ENCODE data around the gene IQGAP1.
A peak's percentile ranks its signal among the peaks of the same experiment; 100 is the strongest.

IQGAP1 gene

GRCh38 chr15:90442423-90442822 is 54.4 kb downstream of the IQGAP1 start:
- DNase-seq: no peak

GRCh38 chr15:90449206-90449735 is 61.2 kb downstream of the IQGAP1 start:
- DNase-seq: no peak

GRCh38 chr15:90451053-90451850 is 63.2 kb downstream of the IQGAP1 start:
- DNase-seq: no peak

DNA sequence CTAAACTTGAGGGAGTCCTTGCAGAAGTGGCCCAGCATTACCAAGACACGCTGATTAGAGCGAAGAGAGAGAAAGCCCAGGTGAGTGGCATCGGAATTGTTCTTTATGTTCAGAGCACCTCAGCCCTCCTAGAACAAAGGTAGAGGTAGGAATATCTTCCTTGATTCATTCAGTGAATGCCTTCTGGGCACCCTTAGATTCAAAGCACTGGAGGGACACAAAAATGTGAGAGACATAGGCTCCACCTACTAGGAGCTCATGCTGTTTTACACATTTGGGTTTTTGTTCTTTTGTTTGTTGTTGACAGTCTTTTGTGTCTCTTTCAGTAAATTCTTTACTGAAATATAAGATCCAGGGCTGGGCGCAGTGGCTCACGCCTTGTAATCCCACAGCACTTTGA is 68.2 kb downstream of the IQGAP1 start:
- DNase-seq: no peak

DNA sequence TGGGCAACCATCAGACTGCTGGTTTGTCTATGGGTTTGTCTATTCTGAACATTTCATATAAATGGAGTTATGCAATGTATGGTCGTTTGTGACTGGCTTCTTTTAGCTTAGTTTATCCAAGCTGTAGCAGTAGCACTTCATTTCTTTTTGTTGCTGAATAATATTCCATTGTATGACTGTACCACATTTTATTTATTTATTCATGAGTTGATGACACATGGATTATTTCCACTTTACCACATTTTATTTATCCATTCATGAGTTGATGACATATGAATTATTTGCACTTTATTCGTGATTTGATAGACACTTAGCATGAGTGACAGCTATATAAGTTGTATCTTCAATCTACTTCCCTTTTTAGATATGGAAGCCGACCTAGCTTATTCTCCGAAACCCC is 70.0 kb downstream of the IQGAP1 start:
- no peak for DNase-seq

DNA sequence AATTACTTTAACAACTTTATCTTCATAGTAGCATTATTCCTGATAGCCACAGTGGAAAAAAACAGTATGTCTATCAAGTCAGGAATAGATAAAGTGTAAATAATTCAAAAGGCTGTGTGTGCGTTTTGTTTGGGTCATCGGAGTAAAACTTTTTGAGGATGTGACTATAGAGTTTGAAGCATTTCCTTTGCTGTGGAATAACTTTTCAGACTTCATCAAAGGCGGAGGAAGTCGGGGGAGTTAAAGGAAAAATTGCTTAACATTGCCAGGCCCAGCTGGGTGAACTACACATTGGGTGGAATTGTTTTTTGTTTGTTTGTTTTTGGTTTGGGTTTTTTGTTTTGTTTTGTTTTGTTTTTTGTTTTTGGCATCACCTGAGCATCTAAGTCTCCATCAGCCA is 71.3 kb downstream of the IQGAP1 start:
- DNase-seq: no peak

DNA sequence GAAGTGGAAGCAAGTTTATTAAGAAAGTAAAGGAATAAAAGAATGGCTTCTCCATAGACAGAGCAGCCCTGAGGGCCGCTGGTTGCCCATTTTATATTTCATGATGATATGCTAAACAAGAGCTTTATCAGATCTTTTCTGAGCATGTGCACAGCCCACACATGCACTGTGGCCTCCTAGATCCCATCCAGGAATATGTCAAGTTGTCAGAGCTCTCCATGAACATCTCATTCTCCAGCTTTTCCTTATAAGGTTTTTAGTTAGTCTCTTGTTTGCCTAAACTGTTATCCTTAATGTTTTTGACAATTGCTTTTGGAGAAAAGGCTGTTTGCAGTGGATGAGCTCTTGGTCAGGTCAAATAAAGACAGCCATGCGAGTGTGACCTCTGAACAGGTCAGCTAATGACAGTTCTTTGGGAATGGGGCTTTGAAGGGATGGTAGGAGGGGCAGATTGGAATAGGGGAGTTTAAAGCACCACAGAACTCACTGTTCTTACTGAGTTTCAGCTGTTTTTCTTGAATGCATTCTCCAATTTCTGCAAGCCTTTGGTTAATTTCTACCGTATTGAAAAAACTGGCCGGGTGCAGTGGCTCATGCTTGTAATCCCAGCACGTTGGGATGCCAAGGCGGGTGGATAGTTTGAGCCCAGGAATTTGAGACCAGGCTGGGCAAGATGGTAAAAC is 72.2 kb downstream of the IQGAP1 start:
- no peak for DNase-seq

DNA sequence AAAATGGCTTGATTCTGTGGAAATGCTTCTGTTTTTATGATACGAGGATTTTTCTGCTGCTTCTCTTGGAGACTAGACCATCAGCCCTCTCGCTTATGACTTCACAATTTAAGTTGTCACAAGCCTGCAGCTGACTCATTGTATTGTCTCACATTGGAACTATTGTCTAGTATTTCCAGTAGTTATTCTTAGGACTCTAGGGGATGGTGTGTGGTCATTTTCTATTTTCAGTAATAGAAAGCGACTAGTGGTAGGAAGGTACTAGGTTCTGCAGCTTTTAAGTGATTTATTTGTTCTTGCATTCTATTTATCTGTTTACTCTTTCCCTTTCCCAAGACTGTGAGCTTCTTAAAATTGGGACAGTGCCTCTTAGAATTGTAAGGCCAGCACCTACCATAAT is 75.3 kb downstream of the IQGAP1 start:
- no peak for DNase-seq

GRCh38 chr15:90465140-90465929 is 77.3 kb downstream of the IQGAP1 start:
- no peak for DNase-seq

GRCh38 chr15:90465930-90466567 is 78.0 kb downstream of the IQGAP1 start:
- DNase-seq: no peak

GRCh38 chr15:90469723-90470122 is 81.7 kb downstream of the IQGAP1 start:
- DNase-seq: no peak

- no peak for DNase-seq
Measured at GRCh38 chr15:90470453-90470852, 82.4 kb downstream of the IQGAP1 start.

- no peak for DNase-seq
Measured at GRCh38 chr15:90471126-90471525, 83.1 kb downstream of the IQGAP1 start.

DNA sequence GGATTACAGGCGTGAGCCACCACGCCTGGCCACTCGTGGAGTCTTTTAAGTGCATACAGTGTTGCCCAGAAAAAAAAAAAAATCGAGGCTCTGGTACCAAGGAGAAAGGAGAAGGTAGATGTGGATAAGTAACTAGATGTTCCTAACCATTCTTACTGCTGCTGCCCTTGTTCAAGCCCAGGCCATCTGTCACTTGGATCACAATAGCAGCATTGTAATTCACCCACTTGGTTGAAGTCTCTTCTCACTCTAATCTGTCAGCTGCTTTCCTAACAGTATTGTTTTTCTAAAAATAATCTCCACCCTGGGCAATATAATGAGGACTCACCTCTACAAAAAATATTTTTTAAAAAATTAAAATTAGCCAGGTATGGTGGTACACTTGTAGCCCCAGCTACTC is 83.7 kb downstream of the IQGAP1 start:
- no peak for DNase-seq

DNA sequence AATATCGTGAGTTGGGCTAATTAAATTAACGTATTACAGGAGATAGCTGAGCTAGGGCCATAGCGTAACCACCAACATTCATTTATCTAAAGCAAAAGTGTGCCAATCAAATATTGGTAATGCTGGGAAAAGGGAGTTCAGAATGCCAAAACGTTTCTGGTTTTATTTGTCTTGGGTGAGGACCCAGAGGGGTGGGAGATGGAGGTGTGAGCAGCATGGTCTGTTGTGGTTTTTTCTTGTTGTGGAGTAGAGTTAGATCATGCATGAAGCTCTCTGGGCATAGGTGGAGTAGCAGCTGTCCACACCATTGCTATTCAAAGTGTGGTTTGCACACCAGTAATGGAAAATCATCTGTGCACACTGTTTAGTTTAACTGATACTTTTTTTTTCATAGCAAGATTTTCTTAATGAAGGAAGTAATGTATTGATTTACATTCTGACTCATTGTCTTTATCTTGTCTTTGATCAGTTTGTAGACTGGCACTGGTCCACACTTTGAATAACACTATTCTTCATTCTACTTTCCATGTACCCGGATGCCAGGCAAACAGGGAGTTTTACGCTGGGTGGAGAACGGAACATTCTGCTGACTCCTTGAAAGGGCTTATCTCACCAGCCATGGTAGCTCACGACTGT is 90.9 kb downstream of the IQGAP1 start:
- no peak for DNase-seq

- no peak for DNase-seq
Measured at GRCh38 chr15:90479656-90480055, 91.6 kb downstream of the IQGAP1 start.

- peak; percentile 86 for DNase-seq
Measured at GRCh38 chr15:90481023-90481422, 93.0 kb downstream of the IQGAP1 start.

DNA sequence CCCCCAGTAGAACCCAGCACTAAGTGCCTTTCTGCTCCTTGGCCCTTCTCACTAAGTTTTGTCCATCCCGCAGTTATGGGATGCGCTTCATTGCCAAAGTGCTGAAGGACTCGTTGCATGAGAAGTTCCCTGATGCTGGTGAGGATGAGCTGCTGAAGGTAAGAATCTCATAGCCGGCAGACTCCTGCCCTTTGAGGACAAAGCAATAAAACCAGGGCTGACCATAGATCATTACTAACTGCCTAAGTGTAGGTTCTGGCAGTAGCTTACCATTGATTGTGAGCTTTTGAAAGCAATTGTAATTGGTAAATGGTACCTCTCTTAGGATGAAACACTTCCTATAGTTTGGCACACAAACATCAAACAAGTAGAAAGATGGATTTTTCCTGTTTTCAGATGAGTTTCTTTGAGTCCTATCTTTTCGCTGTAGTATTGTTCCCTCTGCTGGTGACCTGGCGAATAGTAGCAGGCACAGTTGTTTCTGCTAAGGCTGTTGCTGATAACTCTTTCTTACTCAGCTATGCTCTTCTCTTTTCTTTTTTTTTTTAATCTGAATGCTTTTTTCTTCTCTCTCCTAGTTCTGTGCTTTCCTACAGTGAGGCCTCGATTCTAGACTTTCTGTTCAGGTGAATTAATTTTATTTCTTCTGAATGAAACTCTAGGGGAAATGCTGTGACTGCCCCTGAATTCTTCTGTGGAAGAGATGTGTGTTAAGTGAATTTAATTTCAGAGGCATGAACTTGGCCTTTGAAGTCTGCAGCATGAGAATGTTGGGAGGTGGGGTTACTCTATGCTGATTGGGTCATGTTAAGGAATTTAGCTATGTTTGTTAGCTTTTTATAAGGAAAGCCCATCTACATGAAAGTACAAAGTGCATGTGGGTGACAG is 94.3 kb downstream of the IQGAP1 start:
- DNase-seq: peak; percentile 2

DNA sequence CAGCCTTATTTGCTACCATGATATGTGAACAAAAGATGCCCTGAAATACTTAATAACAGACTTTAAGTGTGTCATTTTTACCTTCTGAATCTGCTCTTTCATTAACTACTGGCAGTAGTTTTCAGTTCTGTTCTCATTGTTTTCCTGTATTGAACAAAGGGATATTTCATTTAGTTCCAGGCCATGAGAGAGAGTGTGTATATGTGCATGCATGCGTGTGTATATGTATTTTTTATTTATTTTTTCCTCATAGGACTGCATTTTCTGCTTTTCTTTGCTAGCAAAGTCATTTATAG is 94.9 kb downstream of the IQGAP1 start:
- no peak for DNase-seq

DNA sequence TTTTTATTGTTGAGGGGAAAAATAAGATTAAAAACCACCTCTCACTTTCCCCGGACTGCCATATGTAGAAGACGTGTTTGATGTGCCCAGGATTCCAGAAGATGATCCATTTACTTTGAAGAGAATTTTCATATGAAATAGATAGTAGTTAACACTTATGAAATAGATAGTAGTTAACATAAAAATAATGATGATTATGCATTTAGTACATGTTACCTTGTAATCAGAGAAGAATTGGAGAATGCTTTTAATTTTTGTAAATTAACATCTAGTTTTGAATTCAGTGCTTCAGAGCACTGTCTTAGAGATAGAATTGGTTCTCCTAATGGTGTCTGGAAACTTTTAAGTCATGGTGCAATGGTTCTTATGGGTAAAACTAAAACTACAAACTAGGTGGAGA is 95.6 kb downstream of the IQGAP1 start:
- no peak for DNase-seq

DNA sequence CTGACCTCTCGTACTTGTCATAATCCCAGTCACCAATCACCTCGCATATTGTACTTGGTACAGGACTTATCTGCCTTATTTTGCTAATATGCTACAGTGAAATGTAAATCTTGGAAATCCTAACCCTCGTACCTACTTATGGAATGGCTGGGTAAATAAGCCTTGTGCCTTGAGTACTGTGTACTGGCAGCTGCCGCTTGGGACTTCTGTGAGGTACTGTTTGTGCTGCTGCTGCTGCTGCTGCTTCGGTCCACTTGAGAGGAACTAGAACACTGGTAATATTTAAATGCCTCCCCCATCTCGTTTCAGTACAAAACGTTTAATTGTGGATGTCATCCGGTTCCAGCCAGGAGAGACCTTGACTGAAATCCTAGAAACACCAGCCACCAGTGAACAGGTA is 99.1 kb downstream of the IQGAP1 start:
- no peak for DNase-seq

DNA sequence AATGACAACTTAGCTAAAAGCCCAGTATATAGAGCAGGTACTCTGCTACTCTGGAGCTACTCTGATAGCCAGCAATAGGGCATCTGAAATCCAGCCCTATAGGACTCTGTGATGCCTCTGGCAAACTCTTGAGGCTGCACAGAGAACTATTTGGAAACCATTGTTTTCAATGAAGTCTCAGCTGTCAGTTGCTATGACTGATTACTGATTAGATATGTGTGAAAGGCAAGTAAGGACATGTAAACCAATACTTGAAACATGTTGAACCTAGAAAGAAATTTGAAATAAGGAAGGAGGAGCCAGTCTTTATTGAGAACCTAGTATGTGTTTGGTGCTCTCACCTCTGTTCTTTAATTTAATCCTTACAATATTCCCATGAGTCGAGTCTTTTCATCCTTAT is 101.5 kb downstream of the IQGAP1 start:
- DNase-seq: no peak

All from GDM1 (cell line).